Measurements from ENCODE around the gene PDE8A. TPM values are rescaled to one million over a fixed set of nuclear protein-coding genes. Genes with fewer than 3 reads are reported as not detected.

PDE8A gene
- total RNA-seq, 1 experiment from 2014 or later = 32.0 TPM

- intact Hi-C loops (cut with micrococcal nuclease; ENCODE audit: unreplicated experiment) = no loop called here
- no peaks in the 10 kb centered on the region for H3K9me3 Mint-ChIP-seq (ENCODE audit: unreplicated experiment)
- ChIA-PET CTCF (interaction anchor here (1.0 kb wide), 1 partner anchor 9 kb away, joined by 3 read pairs; no protein-coding TSS in a partner anchor), POLR2A (no interaction called here)
- no peak overlapping the region for H3K4me3 Mint-ChIP-seq (ENCODE audit: unreplicated experiment)
- TF ChIP-seq CTCF (IDR thresholded peaks at IDR 0.05; ENCODE audit: insufficient read depth in 1 of 2, low read depth in 1 of 2, low read length in 1 of 2, severe bottlenecking in 1 of 2, unreplicated experiment in 1 of 2) = no peak
- no peaks in the 10 kb centered on the region for H3K36me3 Mint-ChIP-seq (ENCODE audit: insufficient read depth, unreplicated experiment)
- no peak for DNase-seq
- no TSS peak for BruUV-seq (replicated peaks)
- no peaks in the 10 kb centered on the region for H3K9me3 ChIP-seq
- no peaks in the 10 kb centered on the region for H3K4me1 Mint-ChIP-seq (ENCODE audit: low read depth, unreplicated experiment)
- no peaks in the 10 kb centered on the region for H3K27me3 ChIP-seq (replicated peaks; ENCODE audit: control insufficient read depth, insufficient read depth, low read length)
- no peaks in the 10 kb centered on the region for H3K27me3 Mint-ChIP-seq (ENCODE audit: insufficient read depth, unreplicated experiment)
- no peak overlapping the region for H3K4me3 ChIP-seq (ENCODE audit: low read depth, low read length)
- no peak overlapping the region for H3K27ac Mint-ChIP-seq (ENCODE audit: unreplicated experiment)
- no peaks in the 10 kb centered on the region for H3K4me1 ChIP-seq
- H3K36me3 ChIP-seq (ENCODE audit: control insufficient read depth, insufficient read depth, low read length) = no peaks in the 10 kb centered on the region
Measured at GRCh38 chr15:84937144-84937543, 44.5 kb upstream of the PDE8A start.

GRCh38 chr15:84938726-84939125 is 42.9 kb upstream of the PDE8A start:
- no TSS peak for BruUV-seq (replicated peaks)
- Mint-ChIP-seq H3K9me3 (ENCODE audit: unreplicated experiment) (no peaks in the 10 kb centered on the region), H3K27ac (ENCODE audit: unreplicated experiment) (no peak overlapping the region), H3K4me3 (ENCODE audit: unreplicated experiment) (no peak overlapping the region), H3K4me1 (ENCODE audit: low read depth, unreplicated experiment) (no peaks in the 10 kb centered on the region), H3K36me3 (ENCODE audit: insufficient read depth, unreplicated experiment) (peaks cover 6% of the 10 kb centered on the region), H3K27me3 (ENCODE audit: insufficient read depth, unreplicated experiment) (no peaks in the 10 kb centered on the region)
- ChIA-PET POLR2A (no interaction called here), CTCF (no interaction called here)
- Histone ChIP-seq H3K4me3 (ENCODE audit: low read depth, low read length) (no peak overlapping the region), H3K9me3 (no peaks in the 10 kb centered on the region), H3K36me3 (ENCODE audit: control insufficient read depth, insufficient read depth, low read length) (no peaks in the 10 kb centered on the region), H3K4me1 (no peaks in the 10 kb centered on the region), H3K27me3 (replicated peaks; ENCODE audit: control insufficient read depth, insufficient read depth, low read length) (no peaks in the 10 kb centered on the region)
- TF ChIP-seq CTCF (IDR thresholded peaks at IDR 0.05; ENCODE audit: insufficient read depth in 1 of 2, low read depth in 1 of 2, low read length in 1 of 2, severe bottlenecking in 1 of 2, unreplicated experiment in 1 of 2) = no peak
- intact Hi-C loops (cut with micrococcal nuclease; ENCODE audit: unreplicated experiment) = no loop called here
- DNase-seq = no peak

GRCh38 chr15:84940399-84940798 is 41.3 kb upstream of the PDE8A start:
- no peak overlapping the region for H3K4me3 ChIP-seq (ENCODE audit: low read depth, low read length)
- intact Hi-C loops (cut with micrococcal nuclease; ENCODE audit: unreplicated experiment) = no loop called here
- Mint-ChIP-seq H3K4me1 (ENCODE audit: low read depth, unreplicated experiment) (no peaks in the 10 kb centered on the region), H3K27me3 (ENCODE audit: insufficient read depth, unreplicated experiment) (no peaks in the 10 kb centered on the region), H3K9me3 (ENCODE audit: unreplicated experiment) (no peaks in the 10 kb centered on the region), H3K36me3 (ENCODE audit: insufficient read depth, unreplicated experiment) (peaks cover 6% of the 10 kb centered on the region), H3K27ac (ENCODE audit: unreplicated experiment) (no peak overlapping the region), H3K4me3 (ENCODE audit: unreplicated experiment) (no peak overlapping the region)
- no peak for TF ChIP-seq CTCF (IDR thresholded peaks at IDR 0.05; ENCODE audit: insufficient read depth in 1 of 2, low read depth in 1 of 2, low read length in 1 of 2, severe bottlenecking in 1 of 2, unreplicated experiment in 1 of 2)
- ChIA-PET POLR2A (no interaction called here), CTCF (interaction anchor here (0.9 kb wide), 1 partner anchor 12 kb away, joined by 4 read pairs; no protein-coding TSS in a partner anchor)
- no peaks in the 10 kb centered on the region for H3K36me3 ChIP-seq (ENCODE audit: control insufficient read depth, insufficient read depth, low read length)
- H3K9me3 ChIP-seq = no peaks in the 10 kb centered on the region
- no peak for DNase-seq
- no peaks in the 10 kb centered on the region for H3K4me1 ChIP-seq
- BruUV-seq (replicated peaks) = no TSS peak
- no peaks in the 10 kb centered on the region for H3K27me3 ChIP-seq (replicated peaks; ENCODE audit: control insufficient read depth, insufficient read depth, low read length)
